ENCODE measurements around the gene GRM5.
"Not testable (repeated sequence)": the region's sequence is repeated elsewhere in the genome, so short reads cannot be mapped to it uniquely, and the experiment has no call there.

- TF ChIP-seq, protein P1, sequence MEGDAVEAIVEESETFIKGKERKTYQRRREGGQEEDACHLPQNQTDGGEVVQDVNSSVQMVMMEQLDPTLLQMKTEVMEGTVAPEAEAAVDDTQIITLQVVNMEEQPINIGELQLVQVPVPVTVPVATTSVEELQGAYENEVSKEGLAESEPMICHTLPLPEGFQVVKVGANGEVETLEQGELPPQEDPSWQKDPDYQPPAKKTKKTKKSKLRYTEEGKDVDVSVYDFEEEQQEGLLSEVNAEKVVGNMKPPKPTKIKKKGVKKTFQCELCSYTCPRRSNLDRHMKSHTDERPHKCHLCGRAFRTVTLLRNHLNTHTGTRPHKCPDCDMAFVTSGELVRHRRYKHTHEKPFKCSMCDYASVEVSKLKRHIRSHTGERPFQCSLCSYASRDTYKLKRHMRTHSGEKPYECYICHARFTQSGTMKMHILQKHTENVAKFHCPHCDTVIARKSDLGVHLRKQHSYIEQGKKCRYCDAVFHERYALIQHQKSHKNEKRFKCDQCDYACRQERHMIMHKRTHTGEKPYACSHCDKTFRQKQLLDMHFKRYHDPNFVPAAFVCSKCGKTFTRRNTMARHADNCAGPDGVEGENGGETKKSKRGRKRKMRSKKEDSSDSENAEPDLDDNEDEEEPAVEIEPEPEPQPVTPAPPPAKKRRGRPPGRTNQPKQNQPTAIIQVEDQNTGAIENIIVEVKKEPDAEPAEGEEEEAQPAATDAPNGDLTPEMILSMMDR (IDR thresholded peaks at IDR 0.05): not testable (repeated sequence)
- not testable (repeated sequence) for TF ChIP-seq EP300 (IDR thresholded peaks at IDR 0.05)
Measured at GRCh38 chr11:88947843-88948572, 117.8 kb downstream of the GRM5 start.

Data from tibial nerve (tissue), 4 donors.